ENCODE measurements around the gene CRK. TPM values are rescaled to one million over a fixed set of nuclear protein-coding genes. Genes with fewer than 3 reads are reported as not detected.

The CRK gene
- total RNA-seq, 3 donors from 2014 or later (not counting 1 experiment from before 2014, with no cell fraction given), result 15.9 to 19.6 (median 16.7) TPM

GRCh38 chr17:1467898-1468492, 12.0 kb upstream of the CRK start:
- H3K4me1 ChIP-seq (ENCODE audit: control insufficient read depth, insufficient read depth, low read length), result peaks cover 16% of the 10 kb centered on the region
- Mint-ChIP-seq H3K4me1 (peaks cover 6% of the 10 kb centered on the region in 2 donors), H3K27ac (no peak overlapping the region), H3K9me3 (no peaks in the 10 kb centered on the region), H3K27me3 (ENCODE audit: low read depth in 2 of 2) (peaks cover 26 to 41% of the 10 kb centered on the region in 2 donors), H3K36me3 (no peaks in the 10 kb centered on the region), H3K4me3 (no peak overlapping the region)
- no peak overlapping the region for H3K27ac ChIP-seq (ENCODE audit: low read length)
- no peak for ATAC-seq
- peaks cover 2% of the 10 kb centered on the region for H3K27me3 ChIP-seq (ENCODE audit: control insufficient read depth, insufficient read depth, low read length)
- H3K36me3 ChIP-seq (ENCODE audit: control insufficient read depth, insufficient read depth, low read length), result no peaks in the 10 kb centered on the region
- no peak for DNase-seq
- no peaks in the 10 kb centered on the region for H3K9me3 ChIP-seq (ENCODE audit: control insufficient read depth, insufficient read depth, low read length)
- 92% methylated on average over 21 of the region's 21 CpGs for WGBS (ENCODE audit: insufficient coverage)
- H3K4me3 ChIP-seq (ENCODE audit: low read length), result no peak overlapping the region
- intact Hi-C loops (cut with micrococcal nuclease), result no loop called here
- TF ChIP-seq CTCF (IDR thresholded peaks at IDR 0.05), result no peak

GRCh38 chr17:1467258-1467657, 11.2 kb upstream of the CRK start:
- H3K36me3 ChIP-seq (ENCODE audit: control insufficient read depth, insufficient read depth, low read length), result no peaks in the 10 kb centered on the region
- H3K4me1 Mint-ChIP-seq, result peaks cover 11 to 14% of the 10 kb centered on the region in 2 donors
- intact Hi-C loops (cut with micrococcal nuclease), result no loop called here
- WGBS (ENCODE audit: insufficient coverage), result 94% methylated on average over 15 of the region's 16 CpGs
- H3K9me3 ChIP-seq (ENCODE audit: control insufficient read depth, insufficient read depth, low read length), result no peaks in the 10 kb centered on the region
- peaks cover 4% of the 10 kb centered on the region for H3K27me3 ChIP-seq (ENCODE audit: control insufficient read depth, insufficient read depth, low read length)
- H3K27ac ChIP-seq (ENCODE audit: low read length), result no peak overlapping the region
- TF ChIP-seq CTCF (IDR thresholded peaks at IDR 0.05), result no peak
- H3K9me3 Mint-ChIP-seq, result no peaks in the 10 kb centered on the region
- H3K4me1 ChIP-seq (ENCODE audit: control insufficient read depth, insufficient read depth, low read length), result peaks cover 22% of the 10 kb centered on the region
- no peaks in the 10 kb centered on the region for H3K36me3 Mint-ChIP-seq
- H3K27me3 Mint-ChIP-seq (ENCODE audit: low read depth in 2 of 2), result peaks cover 19 to 35% of the 10 kb centered on the region in 2 donors
- no peak overlapping the region for H3K4me3 Mint-ChIP-seq
- no peak for DNase-seq
- H3K27ac Mint-ChIP-seq, result no peak overlapping the region
- ATAC-seq, result no peak
- no peak overlapping the region for H3K4me3 ChIP-seq (ENCODE audit: low read length)

- H3K4me3 ChIP-seq (ENCODE audit: low read length), result no peak overlapping the region
- ATAC-seq (no peak), DNase-seq (no peak)
- peaks cover 26% of the 10 kb centered on the region for H3K27me3 ChIP-seq (ENCODE audit: control insufficient read depth, insufficient read depth, low read length)
- Mint-ChIP-seq H3K27me3 (ENCODE audit: low read depth in 2 of 2) (peaks cover 23 to 41% of the 10 kb centered on the region in 2 donors), H3K4me3 (no peak overlapping the region), H3K27ac (no peak overlapping the region), H3K36me3 (no peaks in the 10 kb centered on the region), H3K9me3 (no peaks in the 10 kb centered on the region), H3K4me1 (peaks cover 16 to 22% of the 10 kb centered on the region in 2 donors)
- H3K9me3 ChIP-seq (ENCODE audit: control insufficient read depth, insufficient read depth, low read length), result no peaks in the 10 kb centered on the region
- H3K27ac ChIP-seq (ENCODE audit: low read length), result no peak overlapping the region
- TF ChIP-seq CTCF (IDR thresholded peaks at IDR 0.05), result no peak
- intact Hi-C loops (cut with micrococcal nuclease), result no loop called here
- no peaks in the 10 kb centered on the region for H3K36me3 ChIP-seq (ENCODE audit: control insufficient read depth, insufficient read depth, low read length)
- 92% methylated on average over 8 of the region's 8 CpGs for WGBS (ENCODE audit: insufficient coverage)
- peaks cover 36% of the 10 kb centered on the region for H3K4me1 ChIP-seq (ENCODE audit: control insufficient read depth, insufficient read depth, low read length)
These were observed 8.2 kb upstream of the CRK start for GRCh38 chr17:1464186-1464585.
